Body of pancreas (tissue), 4 donors: ENCODE data around the gene HDC.

Source experiments
- CTCF ChIP-seq, 7 experiments: fragments of 450-650 bp in 4 of 7; fragments of 200-600 bp in 3 of 7; sonication (generic) in 3 of 7; IDR thresholded peaks; one replicate each; pipeline ENCODE4 v1.5.1; 2016 to 2019; ENCODE audit warnings: antibody characterized with exemption in 7 of 7
- POLR2A ChIP-seq, 3 donors: fragments of 450-650 bp; IDR thresholded peaks; one replicate each; pipeline ENCODE4 v1.6.1; 2016; ENCODE audit warnings: antibody characterized with exemption in 3 of 3, mild to moderate bottlenecking in 2 of 3

GRCh38 chr15:50236433-50236832 is 29.1 kb downstream of the HDC start:
- TF ChIP-seq CTCF (IDR thresholded peaks at IDR 0.05), result no peak
- TF ChIP-seq POLR2A (IDR thresholded peaks at IDR 0.05), result no peak
